ENCODE data around the gene MCC. TPM values are rescaled to one million over a fixed set of nuclear protein-coding genes. Genes with fewer than 3 reads are reported as not detected.

The MCC gene
- total RNA-seq, 1 experiment from 2014 or later, result 7.6 TPM

GRCh38 chr5:113331209-113331551 is 157.1 kb downstream of the MCC start:
- no CpG with 5 or more reads among the region's 4 CpGs for WGBS (ENCODE audit: extremely low coverage, insufficient read length, low lambda C conversion rate)
- Mint-ChIP-seq H3K36me3 (ENCODE audit: insufficient read depth in 1 of 3, low read depth in 3 of 3) (no peaks in the 10 kb centered on the region), H3K9me3 (no peaks in the 10 kb centered on the region), H3K27ac (peak overlapping the region in 1 of 3 experiments; percentile 77; a peak in 1 of 7 replicates), H3K4me1 (peaks cover 14 to 18% of the 10 kb centered on the region in 2 experiments), H3K4me3 (no peak overlapping the region), H3K27me3 (ENCODE audit: low read depth) (no peaks in the 10 kb centered on the region)
- Histone ChIP-seq H3K4me2 (ENCODE audit: insufficient read depth, insufficient read length, low read length) (no peak overlapping the region), H3K14ac (ENCODE audit: insufficient read depth, low read length) (no peak overlapping the region), H4K5ac (ENCODE audit: insufficient read length, low read depth, low read length) (no peak overlapping the region), H4K8ac (replicated peaks; ENCODE audit: insufficient read length, low read depth, low read length) (no peak overlapping the region), H3K27me3 (ENCODE audit: insufficient read depth, low read length) (no peaks in the 10 kb centered on the region), H2AFZ (ENCODE audit: low read length) (no peak overlapping the region), H4K20me1 (ENCODE audit: control insufficient read depth, insufficient read depth, insufficient read length) (no peaks in the 10 kb centered on the region), H3K56ac (ENCODE audit: insufficient read length, low read depth, low read length) (no peak overlapping the region), H3T11ph (ENCODE audit: low read length) (no peak overlapping the region), H2BK15ac (ENCODE audit: low read depth, low read length) (0 out of 2 replicates have a peak overlapping the region, but pooled peaks have one; percentile 25), H3K9me3 (ENCODE audit: control insufficient read depth, low read depth, low read length) (no peaks in the 10 kb centered on the region), H3K4ac (ENCODE audit: low read depth, low read length) (no peak overlapping the region), H4K91ac (ENCODE audit: insufficient read length, low read depth, low read length) (no peak overlapping the region), H3K23ac (ENCODE audit: insufficient read length, low read depth, low read length) (no peak overlapping the region), H2BK20ac (ENCODE audit: low read depth, low read length, poor library complexity, severe bottlenecking) (no peak overlapping the region), H3K79me1 (ENCODE audit: insufficient read depth, low read depth, low read length, poor library complexity, severe bottlenecking) (no peaks in the 10 kb centered on the region), H3K79me2 (ENCODE audit: insufficient read depth, low read length) (no peaks in the 10 kb centered on the region), H3K18ac (ENCODE audit: insufficient read length, low read depth, low read length) (no peak overlapping the region), H3K4me1 (ENCODE audit: insufficient read depth, low read length) (0 out of 2 replicates have a peak, but pooled peaks cover 4% of the 10 kb centered on the region), H2AK5ac (ENCODE audit: insufficient read length, low read length) (no peak overlapping the region), H3K27ac (ENCODE audit: insufficient read length, low read depth, low read length) (no peak overlapping the region), H2BK120ac (ENCODE audit: low read depth, low read length, poor library complexity, severe bottlenecking) (no peak overlapping the region), H3K23me2 (ENCODE audit: insufficient read length, low read depth, low read length, poor library complexity, severe bottlenecking) (no peaks in the 10 kb centered on the region), H3K9ac (ENCODE audit: extremely low read depth, insufficient read length, low read length) (no peak overlapping the region), H2BK5ac (ENCODE audit: insufficient read length, low read length) (no peak overlapping the region), H2BK12ac (ENCODE audit: insufficient read length, low read depth, low read length) (no peak overlapping the region)
- no peak for TF ChIP-seq CTCF (conservative IDR thresholded peaks at IDR 0.05)
- DNase-seq, result no peak

Data from H9 (cell line).